ENCODE data around the gene SLC6A8. TPM values are rescaled to one million over a fixed set of nuclear protein-coding genes. Genes with fewer than 3 reads are reported as not detected.

SLC6A8 gene
- polyA plus RNA-seq, 2 of the 4 experiments (the other 2 are of a cell fraction) = 2.0 to 6.1 TPM

- H3K9me3 ChIP-seq = no peaks in the 10 kb centered on the region
- CTCF ChIA-PET = interaction anchor here (1.3 to 8.5 kb wide), 5 partner anchors 11 to 111 kb away, joined by 3 to 78 read pairs (median 5); no protein-coding TSS in a partner anchor
- no peak overlapping the region for H3K4me3 ChIP-seq
- FAIRE-seq = no peak
- ATAC-seq = no peak
- POLR2A ChIA-PET = no interaction called here
- H3K4me2 ChIP-seq = no peak overlapping the region
- no peak for TF ChIP-seq REST (IDR thresholded peaks at IDR 0.05)
- no peak for TF ChIP-seq CHD4 (IDR thresholded peaks at IDR 0.05; ENCODE audit: borderline replicate concordance)
- no peak for TF ChIP-seq MAX (IDR thresholded peaks at IDR 0.05)
- TF ChIP-seq JUNB (IDR thresholded peaks at IDR 0.05) = no peak
- DNase-seq (ENCODE audit: low read depth in 1 of 2, low spot score in 1 of 2) = no peak
- peaks cover 7% of the 10 kb centered on the region; the same call in 1 of the 3 replicates for H3K4me1 ChIP-seq
- 95% methylated on average over 9 of the region's 13 CpGs for WGBS (ENCODE audit: missing lambda C conversion rate)
- no peak overlapping the region for H3K27ac ChIP-seq
These were observed 36.8 kb upstream of the SLC6A8 start for GRCh38 chrX:153650959-153651358.

- no peak overlapping the region for H3K27ac ChIP-seq
- DNase-seq (ENCODE audit: low read depth in 1 of 2, low spot score in 1 of 2) (peak; percentile 35 to 44), FAIRE-seq (no peak), ATAC-seq (peak; percentile 72 to 81)
- POLR2A ChIA-PET = no interaction called here
- 78% methylated on average over 7 of the region's 9 CpGs for whole genome bisulfite sequencing (ENCODE audit: missing lambda C conversion rate)
- CTCF ChIA-PET = interaction anchor here (1.0 to 8.5 kb wide), 5 partner anchors 11 to 113 kb away, joined by 3 to 78 read pairs (median 4); no protein-coding TSS in a partner anchor
- no peak overlapping the region for H3K4me3 ChIP-seq
- peaks cover 1% of the 10 kb centered on the region; the same call in 1 of the 3 replicates for H3K4me1 ChIP-seq
- TF ChIP-seq MAX (IDR thresholded peaks at IDR 0.05) (no peak), RAD21 (conservative IDR thresholded peaks at IDR 0.05 in 1 of 2, IDR thresholded peaks at IDR 0.05 in 1 of 2) (no peak), JUNB (IDR thresholded peaks at IDR 0.05) (no peak), ELK1 (IDR thresholded peaks at IDR 0.05; ENCODE audit: low read depth, low read length) (no peak), E2F6 (IDR thresholded peaks at IDR 0.05; ENCODE audit: borderline replicate concordance, low read depth) (no peak), NPAS2 (CRISPR knock-in tag; IDR thresholded peaks at IDR 0.05; ENCODE audit: borderline replicate concordance) (no peak), CHD4 (IDR thresholded peaks at IDR 0.05; ENCODE audit: borderline replicate concordance) (no peak), CHD2 (IDR thresholded peaks at IDR 0.05; ENCODE audit: low read length, partially characterized antibody) (no peak), SREBF2 (IDR thresholded peaks at IDR 0.05) (no peak), EP300 (IDR thresholded peaks at IDR 0.05) (no peak), FOSB (CRISPR knock-in tag; IDR thresholded peaks at IDR 0.05) (no peak), RNF2 (IDR thresholded peaks at IDR 0.05; ENCODE audit: borderline replicate concordance, low read depth) (no peak), REST (IDR thresholded peaks at IDR 0.05) (no peak), FOSL2 (IDR thresholded peaks at IDR 0.05) (no peak), FOSL2 (CRISPR knock-in tag; IDR thresholded peaks at IDR 0.05) (no peak)
- no peak overlapping the region for H3K4me2 ChIP-seq
- H3K9me3 ChIP-seq = no peaks in the 10 kb centered on the region
These were observed 36.1 kb upstream of the SLC6A8 start for GRCh38 chrX:153651540-153652079.

All from A549 (cell line).